Measurements from ENCODE around the gene WFIKKN1.

DNA sequence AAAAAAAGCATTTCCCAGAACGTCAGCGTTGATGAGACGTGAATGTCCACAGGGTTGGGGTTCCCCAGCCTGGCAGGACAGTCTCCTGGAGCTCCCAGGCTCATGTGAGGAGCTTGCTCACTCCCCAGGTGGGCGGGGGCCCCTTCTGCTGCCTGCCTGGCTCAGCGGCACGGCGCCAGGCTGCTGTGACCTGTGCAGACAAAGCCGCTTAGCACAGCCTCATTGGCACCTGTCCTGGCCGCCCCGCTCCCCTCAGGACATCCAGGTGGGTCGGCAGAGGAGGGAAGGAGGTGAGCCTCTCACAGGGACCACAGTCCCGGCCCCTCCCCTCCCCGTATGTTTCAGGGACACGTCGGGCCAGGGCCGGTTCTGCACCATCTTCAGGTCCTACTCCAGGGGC, 12.9 kb upstream of the WFIKKN1 start:
- TF ChIP-seq, protein P1, sequence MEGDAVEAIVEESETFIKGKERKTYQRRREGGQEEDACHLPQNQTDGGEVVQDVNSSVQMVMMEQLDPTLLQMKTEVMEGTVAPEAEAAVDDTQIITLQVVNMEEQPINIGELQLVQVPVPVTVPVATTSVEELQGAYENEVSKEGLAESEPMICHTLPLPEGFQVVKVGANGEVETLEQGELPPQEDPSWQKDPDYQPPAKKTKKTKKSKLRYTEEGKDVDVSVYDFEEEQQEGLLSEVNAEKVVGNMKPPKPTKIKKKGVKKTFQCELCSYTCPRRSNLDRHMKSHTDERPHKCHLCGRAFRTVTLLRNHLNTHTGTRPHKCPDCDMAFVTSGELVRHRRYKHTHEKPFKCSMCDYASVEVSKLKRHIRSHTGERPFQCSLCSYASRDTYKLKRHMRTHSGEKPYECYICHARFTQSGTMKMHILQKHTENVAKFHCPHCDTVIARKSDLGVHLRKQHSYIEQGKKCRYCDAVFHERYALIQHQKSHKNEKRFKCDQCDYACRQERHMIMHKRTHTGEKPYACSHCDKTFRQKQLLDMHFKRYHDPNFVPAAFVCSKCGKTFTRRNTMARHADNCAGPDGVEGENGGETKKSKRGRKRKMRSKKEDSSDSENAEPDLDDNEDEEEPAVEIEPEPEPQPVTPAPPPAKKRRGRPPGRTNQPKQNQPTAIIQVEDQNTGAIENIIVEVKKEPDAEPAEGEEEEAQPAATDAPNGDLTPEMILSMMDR (IDR thresholded peaks at IDR 0.05; ENCODE audit: low read length), result no peak
- TF ChIP-seq EZH2 (IDR thresholded peaks at IDR 0.05; ENCODE audit: borderline replicate concordance, low read length), result no peak
